Endothelial cell (in vitro differentiated cells): ENCODE measurements around the gene CSTA. TPM values are rescaled to one million over a fixed set of nuclear protein-coding genes. Genes with fewer than 3 reads are reported as not detected.

Source experiments
- DNase-seq: peaks from one replicate; pipeline ENCODE4 v3.0.0; 2021; ENCODE audit warnings: low spot score
- H3K27ac Mint-ChIP-seq: one replicate; pipeline ENCODE4 v1.8.0; 2021; ENCODE audit warnings: mixed read lengths, inconsistent platforms; ENCODE audit not compliant: unreplicated experiment
- H3K27me3 Mint-ChIP-seq: one replicate; pipeline ENCODE4 v1.8.0; 2021; ENCODE audit warnings: mild to moderate bottlenecking, moderate library complexity, mixed read lengths, inconsistent platforms; ENCODE audit not compliant: unreplicated experiment
- H3K36me3 Mint-ChIP-seq: one replicate; pipeline ENCODE4 v1.8.0; 2021; ENCODE audit warnings: mild to moderate bottlenecking, low read depth, mixed read lengths, inconsistent platforms; ENCODE audit not compliant: unreplicated experiment
- H3K4me1 Mint-ChIP-seq: one replicate; pipeline ENCODE4 v1.8.0; 2021; ENCODE audit warnings: mild to moderate bottlenecking, mixed read lengths, inconsistent platforms; ENCODE audit not compliant: unreplicated experiment
- H3K4me3 Mint-ChIP-seq: one replicate; pipeline ENCODE4 v1.8.0; 2021; ENCODE audit warnings: mild to moderate bottlenecking, mixed read lengths, inconsistent platforms; ENCODE audit not compliant: unreplicated experiment
- H3K9me3 Mint-ChIP-seq: one replicate; pipeline ENCODE4 v1.8.0; 2021; ENCODE audit warnings: mixed read lengths, inconsistent platforms; ENCODE audit not compliant: unreplicated experiment
- total RNA-seq: library from RNA; stranded (reverse); fragmentation: NEBNext Ultra II Directional; extraction: Animal tissue kit (Norgen Biotek cat#: 25700); gene quantifications from one replicate; pipeline ENCODE4 v1.2.1, GENCODE V29; 2021; ENCODE audit not compliant: unreplicated experiment
- TF ChIP-seq, protein P1 (sequence below): fragments of 200-600 bp; sonication (generic); IDR thresholded peaks from one replicate; pipeline ENCODE4 v1.5.0; 2021; ENCODE audit warnings: antibody characterized with exemption; ENCODE audit not compliant: unreplicated experiment

Gene CSTA
- total RNA-seq, 1 donor from 2014 or later, result not detected

- Mint-ChIP-seq H3K27ac (no peak overlapping the region), H3K9me3 (no peaks in the 10 kb centered on the region), H3K4me1 (no peaks in the 10 kb centered on the region), H3K36me3 (no peaks in the 10 kb centered on the region), H3K4me3 (no peak overlapping the region), H3K27me3 (no peaks in the 10 kb centered on the region)
- TF ChIP-seq, protein P1, sequence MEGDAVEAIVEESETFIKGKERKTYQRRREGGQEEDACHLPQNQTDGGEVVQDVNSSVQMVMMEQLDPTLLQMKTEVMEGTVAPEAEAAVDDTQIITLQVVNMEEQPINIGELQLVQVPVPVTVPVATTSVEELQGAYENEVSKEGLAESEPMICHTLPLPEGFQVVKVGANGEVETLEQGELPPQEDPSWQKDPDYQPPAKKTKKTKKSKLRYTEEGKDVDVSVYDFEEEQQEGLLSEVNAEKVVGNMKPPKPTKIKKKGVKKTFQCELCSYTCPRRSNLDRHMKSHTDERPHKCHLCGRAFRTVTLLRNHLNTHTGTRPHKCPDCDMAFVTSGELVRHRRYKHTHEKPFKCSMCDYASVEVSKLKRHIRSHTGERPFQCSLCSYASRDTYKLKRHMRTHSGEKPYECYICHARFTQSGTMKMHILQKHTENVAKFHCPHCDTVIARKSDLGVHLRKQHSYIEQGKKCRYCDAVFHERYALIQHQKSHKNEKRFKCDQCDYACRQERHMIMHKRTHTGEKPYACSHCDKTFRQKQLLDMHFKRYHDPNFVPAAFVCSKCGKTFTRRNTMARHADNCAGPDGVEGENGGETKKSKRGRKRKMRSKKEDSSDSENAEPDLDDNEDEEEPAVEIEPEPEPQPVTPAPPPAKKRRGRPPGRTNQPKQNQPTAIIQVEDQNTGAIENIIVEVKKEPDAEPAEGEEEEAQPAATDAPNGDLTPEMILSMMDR, result no peak
- no peak for DNase-seq
These were observed 19.0 kb upstream of the CSTA start for GRCh38 chr3:122305818-122306621.

DNA sequence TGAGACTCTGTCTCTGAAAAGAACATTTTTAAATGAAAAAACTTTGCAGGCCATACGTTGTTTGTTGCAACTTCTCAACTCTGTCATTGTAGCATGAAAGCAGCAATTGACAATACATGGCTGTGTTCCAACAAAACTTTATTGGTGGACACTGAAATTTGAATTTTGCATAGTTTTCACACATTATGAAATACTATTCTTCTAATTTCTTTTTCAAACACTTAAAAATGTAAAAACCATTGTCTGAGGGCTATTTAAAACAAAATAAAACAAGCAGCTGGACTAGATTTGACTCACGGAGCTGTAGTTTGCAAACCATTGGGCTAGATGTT is 18.5 kb upstream of the CSTA start:
- Mint-ChIP-seq H3K4me3 (no peak overlapping the region), H3K27ac (no peak overlapping the region), H3K27me3 (no peaks in the 10 kb centered on the region)

GRCh38 chr3:122307094-122307687 is 17.9 kb upstream of the CSTA start:
- no peak for DNase-seq
- H3K4me3 Mint-ChIP-seq, result no peak overlapping the region
- TF ChIP-seq, protein P1, result no peak
- H3K27ac Mint-ChIP-seq, result no peak overlapping the region
- H3K36me3 Mint-ChIP-seq, result no peaks in the 10 kb centered on the region
- no peaks in the 10 kb centered on the region for H3K27me3 Mint-ChIP-seq
- H3K4me1 Mint-ChIP-seq, result no peaks in the 10 kb centered on the region
- H3K9me3 Mint-ChIP-seq, result no peaks in the 10 kb centered on the region

More for the DNA sequence above, 18.5 kb upstream of the CSTA start:
- TF ChIP-seq, protein P1, result no peak
- H3K4me1 Mint-ChIP-seq, result no peaks in the 10 kb centered on the region
- DNase-seq, result no peak
- H3K36me3 Mint-ChIP-seq, result no peaks in the 10 kb centered on the region
- no peaks in the 10 kb centered on the region for H3K9me3 Mint-ChIP-seq

DNA sequence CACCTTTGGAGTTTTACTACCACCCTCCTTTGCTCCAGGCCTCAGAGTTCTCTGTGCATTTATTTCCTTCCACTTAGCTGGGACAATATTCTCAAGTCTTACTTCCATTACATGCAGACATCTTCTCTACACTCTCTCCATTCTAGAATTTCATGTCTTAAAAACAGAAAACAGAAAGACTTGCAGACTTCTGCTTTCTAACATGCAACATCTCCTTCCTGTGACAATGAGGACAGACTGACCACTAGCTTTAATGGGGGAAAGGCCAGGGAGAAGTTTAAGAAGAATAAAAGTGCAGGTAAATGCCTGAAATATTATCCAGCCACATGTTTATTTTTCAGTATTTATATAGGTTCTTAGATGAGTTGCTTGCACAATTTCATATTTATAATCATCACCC is 17.1 kb upstream of the CSTA start:
- TF ChIP-seq, protein P1, result no peak
- no peaks in the 10 kb centered on the region for H3K27me3 Mint-ChIP-seq
- no peaks in the 10 kb centered on the region for H3K36me3 Mint-ChIP-seq
- DNase-seq, result no peak
- H3K9me3 Mint-ChIP-seq, result no peaks in the 10 kb centered on the region
- H3K4me3 Mint-ChIP-seq, result no peak overlapping the region
- no peaks in the 10 kb centered on the region for H3K4me1 Mint-ChIP-seq
- H3K27ac Mint-ChIP-seq, result no peak overlapping the region

DNA sequence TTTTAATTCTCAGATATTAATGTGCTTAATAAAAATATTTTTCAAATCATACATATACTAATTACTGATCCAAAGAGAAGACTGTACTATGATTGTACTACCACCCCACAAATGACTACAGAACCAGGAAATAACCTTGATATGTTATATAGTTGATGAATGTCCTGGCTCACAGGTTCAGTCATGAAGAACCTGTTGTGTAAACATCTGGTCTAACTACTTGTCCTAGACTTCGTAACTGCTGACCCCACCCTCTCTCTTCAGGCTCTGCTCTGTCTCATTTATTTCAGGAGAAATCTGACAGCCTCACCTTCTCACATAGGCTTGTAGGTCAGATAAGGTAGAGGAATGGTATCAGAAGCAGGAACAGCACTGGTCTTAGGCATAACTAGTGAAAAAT is 14.7 kb upstream of the CSTA start:
- Mint-ChIP-seq H3K27me3 (no peaks in the 10 kb centered on the region), H3K4me1 (no peaks in the 10 kb centered on the region), H3K4me3 (no peak overlapping the region), H3K36me3 (no peaks in the 10 kb centered on the region), H3K27ac (no peak overlapping the region), H3K9me3 (no peaks in the 10 kb centered on the region)
- no peak for DNase-seq
- TF ChIP-seq, protein P1, result no peak
